HG03354 (cell line): ENCODE data around the gene ANO2.

Source experiments
- ATAC-seq: cut with Tn5 transposase; IDR thresholded peaks from one replicate; pipeline ENCODE4 v1.9.1; 2021; ENCODE audit warnings: mild to moderate bottlenecking; ENCODE audit not compliant: unreplicated experiment, poor library complexity, severe bottlenecking

The ANO2 gene

GRCh38 chr12:5650829-5651461 is 294.1 kb downstream of the ANO2 start:
- ATAC-seq, result no peak

DNA sequence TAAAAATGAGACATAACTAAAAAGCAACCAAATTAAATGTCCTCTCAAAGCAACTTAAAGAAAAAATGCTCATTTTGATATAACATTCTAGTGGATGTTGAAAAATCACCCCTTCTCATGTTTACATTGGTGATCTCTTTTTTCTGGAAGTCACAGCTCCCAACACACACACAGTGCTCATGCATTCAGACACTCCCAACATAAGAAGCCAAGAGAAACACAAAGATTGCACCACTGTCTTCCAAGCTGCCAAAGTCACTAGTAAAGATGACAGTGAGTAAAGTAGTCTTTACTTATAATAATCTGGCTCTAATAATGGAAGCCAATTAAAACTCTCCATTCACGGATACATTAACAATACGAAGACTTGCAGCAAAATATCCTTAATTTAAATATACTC is 294.8 kb downstream of the ANO2 start:
- ATAC-seq, result no peak

DNA sequence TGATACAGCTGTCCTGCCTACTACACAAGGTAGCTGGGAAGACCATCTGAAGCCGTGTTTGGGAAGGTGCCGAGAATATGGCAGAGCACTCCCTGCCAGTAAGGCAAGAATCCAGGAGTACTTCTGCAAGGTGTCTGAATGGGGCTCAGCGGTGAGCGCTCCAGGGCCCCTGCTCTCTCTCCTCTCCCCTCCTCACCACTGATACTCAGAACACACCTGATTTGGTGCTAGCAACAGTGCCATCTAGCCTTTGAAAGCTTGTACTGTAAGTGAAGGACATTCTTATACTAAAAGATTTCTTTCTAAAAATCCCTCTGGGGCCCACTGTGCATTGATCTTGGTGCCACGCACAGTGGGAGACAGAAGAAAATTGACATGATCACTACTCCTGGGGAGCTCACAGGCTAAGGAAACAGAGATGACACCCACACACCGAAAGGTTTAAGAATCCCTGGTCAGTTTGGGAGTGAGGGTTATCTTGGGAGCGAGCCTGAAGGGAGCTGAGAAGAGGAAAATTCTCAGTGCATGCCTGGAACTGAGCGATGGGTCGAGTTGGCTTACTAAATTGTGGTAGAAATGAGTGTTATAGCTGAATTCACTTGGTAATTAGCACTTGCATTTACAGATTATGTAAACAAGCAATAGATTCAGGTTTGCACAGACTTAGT is 296.2 kb downstream of the ANO2 start:
- ATAC-seq, result no peak

GRCh38 chr12:5643266-5643665 is 301.8 kb downstream of the ANO2 start:
- no peak for ATAC-seq

GRCh38 chr12:5637698-5638097 is 307.4 kb downstream of the ANO2 start:
- no peak for ATAC-seq

DNA sequence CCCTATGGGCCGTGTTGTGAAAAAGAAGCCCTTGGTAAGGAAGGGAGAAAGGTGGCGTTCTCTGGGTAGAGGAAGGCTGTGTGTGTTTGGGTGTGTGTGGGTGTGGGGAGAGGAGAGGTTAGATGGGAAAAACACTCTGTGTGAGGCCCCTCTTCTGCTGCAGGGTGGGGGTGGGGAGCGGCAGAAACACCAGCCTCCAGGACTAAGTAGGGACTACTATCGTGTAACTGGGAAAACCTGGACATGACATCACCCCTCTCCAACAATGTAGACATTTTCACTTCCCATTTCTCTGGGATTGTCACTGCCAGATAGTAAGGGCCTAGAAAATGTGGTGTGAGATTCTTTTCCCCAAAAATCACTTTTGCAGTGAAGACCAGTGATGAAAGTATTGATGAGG is 308.2 kb downstream of the ANO2 start:
- ATAC-seq, result no peak

DNA sequence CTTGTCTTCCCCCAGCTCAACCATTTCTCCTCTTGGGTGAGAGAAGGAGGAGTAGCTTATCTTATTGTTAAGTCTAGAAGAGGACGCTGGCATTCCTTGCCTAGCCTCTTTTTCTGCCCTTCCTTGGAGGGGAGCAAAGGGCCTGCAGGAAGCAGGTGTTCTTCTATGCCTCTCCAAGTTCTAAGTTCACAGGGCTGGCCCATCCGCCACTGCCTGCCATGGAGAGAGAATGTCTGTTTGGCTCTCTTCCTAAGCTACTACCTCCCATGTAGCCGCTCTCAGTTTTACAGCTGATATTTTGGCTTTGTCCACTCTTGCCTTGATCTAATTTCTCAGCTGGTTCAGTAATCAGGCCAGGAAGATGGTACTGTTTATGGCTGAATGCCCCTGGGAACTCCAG is 312.0 kb downstream of the ANO2 start:
- no peak for ATAC-seq

GRCh38 chr12:5632453-5632852 is 312.6 kb downstream of the ANO2 start:
- ATAC-seq, result no peak

GRCh38 chr12:5631497-5631896 is 313.6 kb downstream of the ANO2 start:
- no peak for ATAC-seq

DNA sequence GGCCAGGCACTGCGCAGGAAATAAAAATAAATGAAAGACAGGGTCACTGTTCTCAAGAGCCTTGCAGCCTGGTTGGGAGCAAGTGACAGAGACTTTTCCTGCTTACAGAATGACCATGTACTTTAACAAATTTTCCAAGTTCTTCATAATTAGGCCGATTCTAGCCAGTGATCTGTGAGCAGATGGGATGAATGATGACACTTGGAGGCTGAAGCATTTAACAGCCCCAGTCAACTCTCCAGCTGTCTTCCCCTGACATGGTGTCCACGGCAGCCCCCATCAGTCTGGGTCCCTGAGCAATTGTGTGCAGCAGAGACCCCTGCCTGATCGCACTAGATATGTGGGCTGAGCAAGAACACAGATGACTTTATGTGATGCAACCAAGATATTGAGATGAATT is 314.3 kb downstream of the ANO2 start:
- ATAC-seq, result no peak

DNA sequence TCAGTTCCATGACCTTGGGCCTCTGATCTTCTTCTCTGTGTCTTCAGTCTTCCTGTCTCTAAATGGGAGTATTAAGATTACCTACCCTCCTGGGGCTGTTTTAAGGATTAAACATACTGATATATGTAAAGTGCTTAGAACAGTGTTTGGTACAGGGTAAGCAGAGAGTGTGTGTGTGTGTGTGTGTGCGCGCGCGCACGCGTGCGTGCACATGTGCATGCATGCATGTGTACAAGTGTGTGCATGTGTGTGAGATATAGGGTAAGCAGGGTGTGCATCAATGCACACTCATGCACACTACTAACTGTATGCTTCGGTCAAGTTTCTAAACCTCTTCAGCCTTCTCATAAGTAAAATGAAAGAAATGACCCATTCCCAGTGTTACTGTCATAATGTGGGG is 316.6 kb downstream of the ANO2 start:
- no peak for ATAC-seq

- ATAC-seq, result no peak
Measured at GRCh38 chr12:5627053-5627630, 317.9 kb downstream of the ANO2 start.

GRCh38 chr12:5626151-5626550 is 318.9 kb downstream of the ANO2 start:
- no peak for ATAC-seq

- ATAC-seq, result no peak
Measured at GRCh38 chr12:5624486-5625272, 320.4 kb downstream of the ANO2 start.

- ATAC-seq, result no peak
Measured at GRCh38 chr12:5623411-5623810, 321.6 kb downstream of the ANO2 start.

DNA sequence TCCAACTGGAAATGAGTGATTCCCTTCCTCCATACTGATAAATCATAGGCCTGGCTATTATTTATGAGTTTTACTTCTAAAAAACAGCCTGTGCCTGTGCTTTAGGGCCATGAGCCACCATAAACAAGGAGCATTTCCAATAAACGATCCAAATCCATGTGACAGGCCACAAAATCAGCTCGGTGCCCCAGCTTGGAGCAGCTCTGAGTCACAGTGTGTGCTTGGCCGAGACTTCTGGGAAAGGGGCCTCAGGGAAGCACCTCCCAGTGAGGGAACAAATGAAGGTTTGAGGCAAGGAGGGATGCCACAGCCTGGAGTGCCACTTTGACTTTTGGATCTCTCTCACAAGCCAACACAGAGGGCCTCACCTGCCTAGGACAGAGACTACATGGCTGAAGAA is 322.8 kb downstream of the ANO2 start:
- ATAC-seq, result no peak

GRCh38 chr12:5621329-5621728 is 323.7 kb downstream of the ANO2 start:
- ATAC-seq, result no peak

DNA sequence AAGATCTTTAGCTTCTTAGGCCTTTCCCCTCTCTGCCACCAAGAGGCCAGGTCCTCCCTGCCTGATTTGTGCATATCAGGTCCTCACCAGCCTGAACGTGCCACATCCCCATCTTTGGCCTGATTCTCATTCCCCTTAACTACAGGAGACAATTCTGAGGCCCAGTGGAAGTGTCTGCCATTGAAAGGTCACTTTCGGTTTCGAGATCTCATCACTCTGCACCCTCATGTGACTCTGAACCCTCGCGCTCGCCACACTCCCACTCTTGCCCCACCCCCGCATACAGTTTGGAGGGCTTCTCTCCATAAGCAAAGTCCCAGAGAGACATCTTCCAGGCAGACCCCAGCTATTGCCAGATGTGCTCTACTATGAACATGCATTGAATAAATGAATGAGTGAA is 324.2 kb downstream of the ANO2 start:
- ATAC-seq, result no peak

DNA sequence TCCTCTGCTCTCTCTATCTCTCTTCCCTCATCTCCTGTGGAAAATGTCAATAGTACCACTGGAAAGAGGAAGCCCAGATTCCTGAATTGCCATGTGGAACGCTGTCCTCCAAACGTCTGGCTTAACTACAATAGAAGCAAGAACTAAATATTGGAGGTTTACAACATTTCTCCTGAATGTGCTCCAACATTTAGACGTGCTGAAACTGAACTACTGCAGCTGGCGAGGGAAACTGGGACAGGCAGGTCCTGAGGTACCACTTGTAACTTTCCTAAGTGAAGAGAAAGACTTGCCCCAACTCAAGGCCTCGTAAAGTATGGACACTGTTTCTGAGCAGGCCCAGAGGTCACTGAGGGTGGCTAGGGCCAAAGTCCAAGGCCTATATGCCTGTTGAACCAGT is 325.4 kb downstream of the ANO2 start:
- no peak for ATAC-seq

GRCh38 chr12:5616854-5617253 is 328.2 kb downstream of the ANO2 start:
- ATAC-seq, result no peak

DNA sequence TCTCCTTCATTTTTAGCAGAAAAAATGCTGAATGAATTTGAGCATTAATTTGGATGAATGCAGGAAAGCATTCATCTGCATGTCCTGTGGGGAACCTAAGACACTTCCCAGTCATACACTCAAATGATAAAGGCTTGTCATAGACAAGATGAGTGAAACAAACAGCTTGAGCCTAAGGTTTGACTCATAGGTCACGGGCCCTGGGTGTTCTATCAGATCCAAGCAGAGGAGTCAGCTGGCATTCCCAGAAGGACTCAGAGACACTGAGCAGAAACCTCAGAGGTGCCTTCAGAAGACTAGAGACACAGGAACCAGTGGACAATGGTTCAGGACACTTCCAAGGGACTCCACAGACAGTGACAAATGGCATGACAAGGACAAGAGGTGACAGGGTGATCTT is 329.3 kb downstream of the ANO2 start:
- ATAC-seq, result no peak
